ENCODE data around the gene UBE2I.

The UBE2I gene

DNA sequence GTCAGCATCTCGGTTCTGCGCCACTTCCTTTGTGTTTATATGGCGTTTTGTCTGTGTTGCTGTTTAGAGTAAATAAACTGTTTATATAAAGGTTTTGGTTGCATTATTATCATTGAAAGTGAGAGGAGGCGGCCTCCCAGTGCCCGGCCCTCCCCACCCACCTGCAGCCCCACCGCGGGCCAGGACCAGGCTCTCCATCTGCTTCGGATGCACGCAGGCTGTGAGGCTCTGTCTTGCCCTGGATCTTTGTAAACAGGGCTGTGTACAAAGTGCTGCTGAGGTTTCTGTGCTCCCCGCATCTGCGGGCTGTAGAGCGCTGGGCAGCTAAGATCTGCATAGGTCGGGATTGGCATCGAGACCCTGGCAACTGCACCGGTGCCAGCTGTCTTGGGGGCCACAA is 15.8 kb downstream of the UBE2I start:
- H4K20me1 ChIP-seq (ENCODE audit: insufficient read depth, low read length), result peaks cover 11% of the 10 kb centered on the region; the same call in 1 of the 2 replicates
- no peak overlapping the region for H3K4me2 ChIP-seq (ENCODE audit: low read length)
- H3K36me3 ChIP-seq (replicated peaks; ENCODE audit: low read depth, low read length), result peaks cover 21% of the 10 kb centered on the region
- H3K27me3 ChIP-seq (ENCODE audit: low read depth, low read length), result no peaks in the 10 kb centered on the region
- H3K9me3 ChIP-seq (ENCODE audit: insufficient read depth, low read length), result no peaks in the 10 kb centered on the region
- no peak overlapping the region for H3K27ac ChIP-seq (ENCODE audit: low read length)
- TF ChIP-seq, protein P1, sequence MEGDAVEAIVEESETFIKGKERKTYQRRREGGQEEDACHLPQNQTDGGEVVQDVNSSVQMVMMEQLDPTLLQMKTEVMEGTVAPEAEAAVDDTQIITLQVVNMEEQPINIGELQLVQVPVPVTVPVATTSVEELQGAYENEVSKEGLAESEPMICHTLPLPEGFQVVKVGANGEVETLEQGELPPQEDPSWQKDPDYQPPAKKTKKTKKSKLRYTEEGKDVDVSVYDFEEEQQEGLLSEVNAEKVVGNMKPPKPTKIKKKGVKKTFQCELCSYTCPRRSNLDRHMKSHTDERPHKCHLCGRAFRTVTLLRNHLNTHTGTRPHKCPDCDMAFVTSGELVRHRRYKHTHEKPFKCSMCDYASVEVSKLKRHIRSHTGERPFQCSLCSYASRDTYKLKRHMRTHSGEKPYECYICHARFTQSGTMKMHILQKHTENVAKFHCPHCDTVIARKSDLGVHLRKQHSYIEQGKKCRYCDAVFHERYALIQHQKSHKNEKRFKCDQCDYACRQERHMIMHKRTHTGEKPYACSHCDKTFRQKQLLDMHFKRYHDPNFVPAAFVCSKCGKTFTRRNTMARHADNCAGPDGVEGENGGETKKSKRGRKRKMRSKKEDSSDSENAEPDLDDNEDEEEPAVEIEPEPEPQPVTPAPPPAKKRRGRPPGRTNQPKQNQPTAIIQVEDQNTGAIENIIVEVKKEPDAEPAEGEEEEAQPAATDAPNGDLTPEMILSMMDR (IDR thresholded peaks at IDR 0.05; ENCODE audit: low read depth, low read length), result no peak
- no peak for TF ChIP-seq EZH2phosphoT487 (IDR thresholded peaks at IDR 0.05; ENCODE audit: low read depth)
- H3K9ac ChIP-seq (ENCODE audit: low read length), result no peak overlapping the region
- no peak overlapping the region for H3K4me3 ChIP-seq (ENCODE audit: low read length)
- no peaks in the 10 kb centered on the region; the same call in 1 of the 2 replicates for H3K79me2 ChIP-seq (ENCODE audit: low read length)
- peaks cover 15% of the 10 kb centered on the region for H3K4me1 ChIP-seq (ENCODE audit: low read length)
- no peak overlapping the region for H2AFZ ChIP-seq (ENCODE audit: low read depth, low read length)

GRCh38 chr16:1325673-1326371 is 16.4 kb downstream of the UBE2I start:
- Histone ChIP-seq H3K9me3 (ENCODE audit: insufficient read depth, low read length) (no peaks in the 10 kb centered on the region), H3K79me2 (ENCODE audit: low read length) (no peaks in the 10 kb centered on the region), H3K4me1 (ENCODE audit: low read length) (peaks cover 15% of the 10 kb centered on the region), H2AFZ (ENCODE audit: low read depth, low read length) (no peak overlapping the region), H3K36me3 (replicated peaks; ENCODE audit: low read depth, low read length) (peaks cover 16% of the 10 kb centered on the region), H3K9ac (ENCODE audit: low read length) (peak overlapping the region; percentile 25; the same call in 1 of the 2 replicates), H4K20me1 (ENCODE audit: insufficient read depth, low read length) (peaks cover 11% of the 10 kb centered on the region; the same call in 1 of the 2 replicates), H3K4me2 (ENCODE audit: low read length) (peak overlapping the region; percentile 53), H3K27ac (ENCODE audit: low read length) (peak overlapping the region; percentile 20; the same call in 1 of the 2 replicates), H3K4me3 (ENCODE audit: low read length) (no peak overlapping the region), H3K27me3 (ENCODE audit: low read depth, low read length) (no peaks in the 10 kb centered on the region)
- TF ChIP-seq EZH2phosphoT487 (IDR thresholded peaks at IDR 0.05; ENCODE audit: low read depth), result no peak
- TF ChIP-seq, protein P1 (IDR thresholded peaks at IDR 0.05; ENCODE audit: low read depth, low read length), result no peak

DNA sequence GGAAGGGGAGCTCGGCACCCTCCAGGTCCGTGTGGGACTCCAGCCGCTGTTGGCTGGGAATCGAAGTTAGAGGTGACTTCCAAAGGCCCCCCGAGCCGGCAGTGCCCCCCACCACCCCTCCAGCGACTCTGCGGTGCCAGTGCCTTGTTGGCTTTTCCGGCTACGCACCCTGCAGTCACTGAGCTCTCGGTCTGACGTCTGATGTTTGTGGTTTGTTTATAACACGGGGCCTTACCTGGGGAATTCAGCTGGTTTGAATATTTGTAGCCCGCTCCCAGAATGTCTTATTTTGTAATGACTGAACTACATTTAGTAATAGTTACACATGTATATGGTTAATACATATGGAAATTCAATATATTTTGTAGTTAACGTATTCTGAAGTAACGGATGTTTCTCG is 17.0 kb downstream of the UBE2I start:
- H3K27ac ChIP-seq (ENCODE audit: low read length), result peak overlapping the region; percentile 38
- no peaks in the 10 kb centered on the region for H3K27me3 ChIP-seq (ENCODE audit: low read depth, low read length)
- no peak overlapping the region for H2AFZ ChIP-seq (ENCODE audit: low read depth, low read length)
- H3K9me3 ChIP-seq (ENCODE audit: insufficient read depth, low read length), result no peaks in the 10 kb centered on the region
- H3K4me2 ChIP-seq (ENCODE audit: low read length), result peak overlapping the region; percentile 53
- H4K20me1 ChIP-seq (ENCODE audit: insufficient read depth, low read length), result peaks cover 11% of the 10 kb centered on the region; the same call in 1 of the 2 replicates
- 0 out of 2 replicates have a peak overlapping the region, but pooled peaks have one; percentile 15 for H3K4me3 ChIP-seq (ENCODE audit: low read length)
- H3K79me2 ChIP-seq (ENCODE audit: low read length), result no peaks in the 10 kb centered on the region
- TF ChIP-seq EZH2phosphoT487 (IDR thresholded peaks at IDR 0.05; ENCODE audit: low read depth), result no peak
- TF ChIP-seq, protein P1 (IDR thresholded peaks at IDR 0.05; ENCODE audit: low read depth, low read length), result no peak
- H3K36me3 ChIP-seq (replicated peaks; ENCODE audit: low read depth, low read length), result peaks cover 11% of the 10 kb centered on the region
- peak overlapping the region; percentile 25; the same call in 1 of the 2 replicates for H3K9ac ChIP-seq (ENCODE audit: low read length)
- H3K4me1 ChIP-seq (ENCODE audit: low read length), result peaks cover 17% of the 10 kb centered on the region

GRCh38 chr16:1326946-1327618 is 17.6 kb downstream of the UBE2I start:
- Histone ChIP-seq H3K4me1 (ENCODE audit: low read length) (peaks cover 24% of the 10 kb centered on the region), H3K4me2 (ENCODE audit: low read length) (peak overlapping the region; percentile 53), H3K4me3 (ENCODE audit: low read length) (0 out of 2 replicates have a peak overlapping the region, but pooled peaks have one; percentile 15), H2AFZ (ENCODE audit: low read depth, low read length) (no peak overlapping the region), H3K9me3 (ENCODE audit: insufficient read depth, low read length) (no peaks in the 10 kb centered on the region), H3K27ac (ENCODE audit: low read length) (peak overlapping the region; percentile 38), H3K36me3 (replicated peaks; ENCODE audit: low read depth, low read length) (peaks cover 5% of the 10 kb centered on the region), H4K20me1 (ENCODE audit: insufficient read depth, low read length) (peaks cover 11% of the 10 kb centered on the region; the same call in 1 of the 2 replicates), H3K79me2 (ENCODE audit: low read length) (no peaks in the 10 kb centered on the region), H3K27me3 (ENCODE audit: low read depth, low read length) (no peaks in the 10 kb centered on the region), H3K9ac (ENCODE audit: low read length) (no peak overlapping the region)
- TF ChIP-seq EZH2phosphoT487 (IDR thresholded peaks at IDR 0.05; ENCODE audit: low read depth), result no peak
- TF ChIP-seq, protein P1 (IDR thresholded peaks at IDR 0.05; ENCODE audit: low read depth, low read length), result no peak
